Ishikawa (cell line): ENCODE results near the gene SLAIN2.

Experiments
- EP300 ChIP-seq: IDR thresholded peaks from 2 replicates; pipeline ENCODE4 v1.6.1; 2012; ENCODE audit warnings: borderline replicate concordance
- TAF1 ChIP-seq: IDR thresholded peaks from 2 replicates; pipeline ENCODE4 v1.6.1; 2012; ENCODE audit warnings: low read depth, mild to moderate bottlenecking
- ZBTB7A ChIP-seq: IDR thresholded peaks from 2 replicates; pipeline ENCODE4 v1.6.1; 2012; ENCODE audit warnings: low read depth

DNA sequence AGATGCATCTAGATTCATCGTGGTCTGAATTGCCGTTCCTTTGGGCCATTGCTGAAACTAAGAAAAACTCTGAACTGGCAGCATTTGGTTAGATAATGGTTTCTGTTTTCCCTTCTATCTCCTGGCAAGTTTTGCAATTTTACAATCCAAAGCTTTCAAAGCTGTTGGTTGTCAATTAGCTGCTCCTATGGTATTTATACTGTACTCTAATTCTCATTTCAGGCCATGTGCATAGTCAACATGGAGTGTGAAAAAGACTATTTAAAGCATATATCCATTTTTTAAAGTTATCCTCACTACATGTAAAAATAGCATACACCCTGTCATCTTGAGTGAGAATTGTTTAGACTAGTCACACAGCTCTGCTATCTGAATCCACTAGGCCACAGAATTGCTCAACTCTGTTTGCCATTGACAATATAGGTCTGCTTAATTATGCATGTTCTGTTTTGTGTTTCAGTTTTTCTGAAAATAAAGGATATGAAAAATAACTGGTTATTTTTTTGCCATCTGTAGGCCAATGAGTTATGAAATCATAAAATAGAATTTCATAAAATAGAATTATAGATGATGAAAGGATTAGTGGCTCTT lies 44.0 kb upstream of the SLAIN2 start:
- TF ChIP-seq TAF1 (no peak), EP300 (no peak), ZBTB7A (no peak)
